Left lung (tissue), 10 donors: ENCODE measurements around the gene CCL1. TPM values are rescaled to one million over a fixed set of nuclear protein-coding genes. Genes with fewer than 3 reads are reported as not detected.
A peak's percentile ranks its signal among the peaks of the same experiment; 100 is the strongest.

Experiments used
- ATAC-seq: fragments of 200-7000 bp; cut with Tn5 transposase; one replicate; pipeline ENCODE4 v1.9.1; 2020; ENCODE audit warnings: moderate library complexity
- DNase-seq, 4 donors: peaks; one replicate each; pipeline ENCODE4 v3.0.0-alpha.2; 2013 to 2020
- H3K27ac ChIP-seq, 2 donors: fragments of 200-600 bp; sonication (generic) in 1 of 2; one replicate each; pipeline versions ENCODE4 v1.5.0 to v1.8.0; 2020 to 2021
- H3K27me3 ChIP-seq, 2 donors: fragments of 200-600 bp; sonication (generic) in 1 of 2; one replicate each; pipeline versions ENCODE4 v1.5.0 to v1.8.0; 2020 to 2021
- H3K36me3 ChIP-seq, 2 donors: fragments of 200-600 bp; sonication (generic) in 1 of 2; one replicate each; pipeline versions ENCODE4 v1.5.0 to v1.8.0; 2020 to 2021
- H3K4me1 ChIP-seq, 2 donors: fragments of 200-600 bp; one replicate each; pipeline ENCODE4 v1.8.0; 2021
- H3K4me3 ChIP-seq, 2 donors: fragments of 200-600 bp; sonication (generic) in 1 of 2; one replicate each; pipeline versions ENCODE4 v1.5.0 to v1.8.0; 2020 to 2021; ENCODE audit warnings: mild to moderate bottlenecking in 1 of 2
- H3K9me3 ChIP-seq, 2 donors: fragments of 200-600 bp; sonication (generic) in 1 of 2; one replicate each; pipeline versions ENCODE4 v1.5.0 to v1.8.0; 2020 to 2021
- CTCF ChIP-seq, 2 donors: fragments of 200-600 bp; sonication (generic) in 1 of 2; IDR thresholded peaks; one replicate each; pipeline versions ENCODE4 v1.5.0 to v1.8.0; 2021; ENCODE audit warnings: antibody characterized with exemption in 2 of 2
- intact Hi-C, 2 donors: fragments of 100-400 bp; cut with DNase I; formaldehyde crosslinking; loops; one replicate each; pipeline versions ENCODE4 v1.11.2 to v1.14.2; 2022
- polyA plus RNA-seq, 6 donors: library from polyadenylated mRNA; unstranded; fragments of 120-200 nt; gene quantifications; one replicate each; pipeline ENCODE4 v1.2.1, GENCODE V29; 2013; ENCODE audit not compliant: insufficient read length in 6 of 6
- total RNA-seq, 2 donors: library from RNA; stranded (reverse); fragmentation: NEBNext Ultra II Directional; extraction: Animal tissue kit (Norgen Biotek cat#: 25700); gene quantifications; one replicate each; pipeline ENCODE4 v1.2.1, GENCODE V29; 2021
- donor health status: DM: no; HTN: yes; CAD: no.
- donor health status: DM: no; HTN: no; CAD: no.

Gene CCL1
- total and polyA plus RNA-seq, 8 donors: not detected

GRCh38 chr17:34318474-34318873, 44.6 kb downstream of the CCL1 start:
- no peak for TF ChIP-seq CTCF (IDR thresholded peaks at IDR 0.05)
- peak in 1 of 4 donors; percentile 76 for DNase-seq
- Histone ChIP-seq H3K4me1 (peaks cover 0 to 25% of the 10 kb centered on the region in 2 donors), H3K36me3 (no peaks in the 10 kb centered on the region), H3K27me3 (no peaks in the 10 kb centered on the region), H3K4me3 (no peak overlapping the region), H3K9me3 (no peaks in the 10 kb centered on the region), H3K27ac (no peak overlapping the region)
- intact Hi-C loops: no loop called here
- ATAC-seq: peak; percentile 40

- Histone ChIP-seq H3K27me3 (no peaks in the 10 kb centered on the region), H3K27ac (peak overlapping the region; percentile 20 to 36), H3K9me3 (no peaks in the 10 kb centered on the region), H3K4me1 (peaks cover 0 to 23% of the 10 kb centered on the region in 2 donors), H3K4me3 (no peak overlapping the region), H3K36me3 (no peaks in the 10 kb centered on the region)
- DNase-seq (peak in 2 of 4 donors; percentile 53 to 73), ATAC-seq (peak; percentile 69)
- intact Hi-C loops: no loop called here
- TF ChIP-seq CTCF (IDR thresholded peaks at IDR 0.05): no peak
These were observed 48.8 kb downstream of the CCL1 start for GRCh38 chr17:34314279-34314678.

- ATAC-seq (no peak), DNase-seq (peak in 1 of 4 donors; percentile 57)
- peaks cover 0 to 25% of the 10 kb centered on the region in 2 donors for H3K4me1 ChIP-seq
- no peak overlapping the region for H3K27ac ChIP-seq
- no peaks in the 10 kb centered on the region for H3K9me3 ChIP-seq
- intact Hi-C loops: no loop called here
- no peaks in the 10 kb centered on the region for H3K36me3 ChIP-seq
- H3K27me3 ChIP-seq: no peaks in the 10 kb centered on the region
- H3K4me3 ChIP-seq: no peak overlapping the region
- TF ChIP-seq CTCF (IDR thresholded peaks at IDR 0.05): no peak
These were observed 49.9 kb downstream of the CCL1 start for GRCh38 chr17:34313164-34313563.

- Histone ChIP-seq H3K9me3 (no peaks in the 10 kb centered on the region), H3K36me3 (no peaks in the 10 kb centered on the region), H3K4me1 (peaks cover 0 to 36% of the 10 kb centered on the region in 2 donors), H3K4me3 (no peak overlapping the region), H3K27ac (no peak overlapping the region), H3K27me3 (no peaks in the 10 kb centered on the region)
- no peak for DNase-seq
- intact Hi-C loops: no loop called here
- no peak for ATAC-seq
- TF ChIP-seq CTCF (IDR thresholded peaks at IDR 0.05): no peak
These were observed 51.0 kb downstream of the CCL1 start for GRCh38 chr17:34312080-34312479.

GRCh38 chr17:34311291-34311690, 51.7 kb downstream of the CCL1 start:
- no peak for DNase-seq
- intact Hi-C loops: no loop called here
- H3K27me3 ChIP-seq: no peaks in the 10 kb centered on the region
- H3K27ac ChIP-seq: no peak overlapping the region
- TF ChIP-seq CTCF (IDR thresholded peaks at IDR 0.05): no peak
- H3K4me1 ChIP-seq: peaks cover 0 to 44% of the 10 kb centered on the region in 2 donors
- no peaks in the 10 kb centered on the region for H3K36me3 ChIP-seq
- H3K4me3 ChIP-seq: no peak overlapping the region
- H3K9me3 ChIP-seq: no peaks in the 10 kb centered on the region
- ATAC-seq: no peak

Other genes starting within 250 kb of the CCL1 start
- gene CCL2, start 107.9 kb downstream of the CCL1 start, total RNA-seq: 100 to 1,000 TPM in 1 of 2 donors, 10 to 100 TPM in 1; 50.0 to 444 TPM
- gene CCL2, start 107.9 kb downstream of the CCL1 start, polyA plus RNA-seq: 10 to 100 TPM; 47.4 to 66.1 (median 56.7) TPM
- 1 to 10 TPM in 1 of 2 donors, under 1 TPM in 1; 0.96 to 3.7 TPM for gene CCL7, start 93.0 kb downstream of the CCL1 start, total RNA-seq
- not detected for gene CCL7, start 93.0 kb downstream of the CCL1 start, polyA plus RNA-seq
- gene CCL11, start 77.5 kb downstream of the CCL1 start, total RNA-seq: under 1 TPM; 0.32 to 0.42 TPM
- under 1 TPM; 0.20 to 0.99 (median 0.52) TPM for gene CCL11, start 77.5 kb downstream of the CCL1 start, polyA plus RNA-seq
- gene CCL8, start 43.8 kb downstream of the CCL1 start, total RNA-seq: 1 to 10 TPM in 1 of 2 donors, under 1 TPM in 1; 0.96 to 7.3 TPM
- gene CCL8, start 43.8 kb downstream of the CCL1 start, polyA plus RNA-seq: under 1 TPM; 0.31 to 0.92 (median 0.50) TPM
- gene CCL13, start 6.8 kb downstream of the CCL1 start, total RNA-seq: 10 to 100 TPM; 29.0 to 29.3 TPM
- 1 to 10 TPM in 3 of 6 donors, under 1 TPM in 2, not detected in 1; 0.74 to 1.9 (median 1.0) TPM for gene CCL13, start 6.8 kb downstream of the CCL1 start, polyA plus RNA-seq
- gene TMEM132E, start 216.3 kb upstream of the CCL1 start, total RNA-seq: under 1 TPM; 0.10 to 0.32 TPM
- under 1 TPM; 0.08 to 0.25 (median 0.14) TPM for gene TMEM132E, start 216.3 kb upstream of the CCL1 start, polyA plus RNA-seq